IMR-90 (cell line): ENCODE measurements around the gene EPS8. TPM values are rescaled to one million over a fixed set of nuclear protein-coding genes. Genes with fewer than 3 reads are reported as not detected.

Experiments
- ATAC-seq: fragments of 200-7000 bp; cut with Tn5 transposase; 2 replicates; pipeline ENCODE4 v1.9.1; 2020; ENCODE audit warnings: low read depth, mild to moderate bottlenecking, moderate library complexity
- BruUV-seq: library from RNA; stranded (reverse); fragments of 400-500 nt; replicated peaks from 2 replicates; lab custom pipeline; 2021; lab: Mats Ljungman, UMichigan
- CTCF ChIA-PET: fragments of 300-600 bp; formaldehyde crosslinking; extraction: SDS; loops from one replicate; lab custom pipeline; 2021; ENCODE audit warnings: antibody characterized with exemption; lab: Yijun Ruan, JAX
- POLR2A ChIA-PET: fragments of 300-600 bp; sonication (Branson Sonifier 250); formaldehyde crosslinking; loops from one replicate; lab custom pipeline; 2022; ENCODE audit warnings: antibody characterized with exemption; ENCODE audit not compliant: unreplicated experiment; lab: Charles Lee
- DNase-seq: peaks from one replicate; pipeline ENCODE4 v3.0.0; 2013
- H2AFZ ChIP-seq: replicated peaks from 2 replicates; pipeline ENCODE3; 2013; ENCODE audit warnings: low read length, mild to moderate bottlenecking; ENCODE audit not compliant: poor library complexity
- H2AK5ac ChIP-seq: 2 replicates; pipeline ENCODE4 v1.6.1; 2013; ENCODE audit warnings: low read depth, low read length, inconsistent platforms
- H2AK9ac ChIP-seq: replicated peaks from 2 replicates; pipeline ENCODE3; 2013; ENCODE audit warnings: mild to moderate bottlenecking, low read depth, low read length, moderate library complexity; ENCODE audit not compliant: poor library complexity
- H2BK120ac ChIP-seq: 2 replicates; pipeline ENCODE4 v1.6.1; 2013; ENCODE audit warnings: low read depth, low read length, inconsistent platforms
- H2BK15ac ChIP-seq: 3 replicates; pipeline ENCODE4 v1.6.1; 2013; ENCODE audit warnings: low read depth, low read length, inconsistent platforms
- H2BK20ac ChIP-seq: 2 replicates; pipeline ENCODE4 v1.6.1; 2013; ENCODE audit warnings: low read depth, mild to moderate bottlenecking, inconsistent platforms, low read length, moderate library complexity
- H2BK5ac ChIP-seq: 2 replicates; pipeline ENCODE4 v1.6.1; 2013; ENCODE audit warnings: mild to moderate bottlenecking, low read depth, low read length, inconsistent platforms; ENCODE audit not compliant: poor library complexity, severe bottlenecking
- H3K14ac ChIP-seq: replicated peaks from 2 replicates; pipeline ENCODE4 v1.6.1; 2013; ENCODE audit warnings: low read depth, low read length, inconsistent platforms
- H3K18ac ChIP-seq: 2 replicates; pipeline ENCODE4 v1.6.1; 2013; ENCODE audit warnings: low read depth, low read length, control low read depth
- H3K23ac ChIP-seq: 2 replicates; pipeline ENCODE4 v1.6.1; 2013; ENCODE audit warnings: low read depth, low read length, inconsistent platforms
- H3K27ac ChIP-seq: 2 replicates; pipeline ENCODE4 v1.5.1; 2013; ENCODE audit warnings: mild to moderate bottlenecking, control low read depth, low read length; ENCODE audit not compliant: insufficient read depth
- H3K27me3 ChIP-seq: 2 replicates; pipeline ENCODE4 v1.6.1; 2013; ENCODE audit warnings: low read length; ENCODE audit not compliant: control insufficient read depth, insufficient read depth
- H3K36me3 ChIP-seq: 2 replicates; pipeline ENCODE4 v1.6.1; 2013; ENCODE audit warnings: low read length, mixed read lengths; ENCODE audit not compliant: control insufficient read depth, insufficient read depth
- H3K4ac ChIP-seq: 2 replicates; pipeline ENCODE4 v1.6.1; 2013; ENCODE audit warnings: low read depth, low read length, inconsistent platforms
- H3K4me1 ChIP-seq: 2 replicates; pipeline ENCODE4 v1.6.1; 2013; ENCODE audit warnings: low read length, mixed read lengths; ENCODE audit not compliant: control insufficient read depth, insufficient read depth
- H3K4me2 ChIP-seq: 2 replicates; pipeline ENCODE4 v1.6.1; 2013; ENCODE audit warnings: low read depth, mild to moderate bottlenecking, control low read depth, low read length, moderate library complexity
- H3K4me3 ChIP-seq: 2 replicates; pipeline ENCODE4 v1.5.1; 2013; ENCODE audit warnings: low read depth, mild to moderate bottlenecking, control low read depth, low read length, moderate library complexity; ENCODE audit not compliant: insufficient read depth
- H3K56ac ChIP-seq: 2 replicates; pipeline ENCODE4 v1.6.1; 2013; ENCODE audit warnings: low read length, inconsistent platforms; ENCODE audit not compliant: insufficient read depth; ENCODE audit errors: extremely low read depth
- H3K79me1 ChIP-seq, 2 experiments: 2 replicates each; pipeline ENCODE4 v1.6.1; 2013; ENCODE audit warnings: low read length in 2 of 2, inconsistent platforms in 1 of 2, low read depth in 1 of 2
- H3K9ac ChIP-seq: 2 replicates; pipeline ENCODE4 v1.6.1; 2013; ENCODE audit warnings: low read depth, low read length, control low read depth
- H3K9me1 ChIP-seq: 2 replicates; pipeline ENCODE4 v1.6.1; 2013; ENCODE audit warnings: low read length, inconsistent platforms; ENCODE audit not compliant: insufficient read depth
- H3K9me3 ChIP-seq: 2 replicates; pipeline ENCODE4 v1.6.1; 2013; ENCODE audit warnings: low read length; ENCODE audit not compliant: control insufficient read depth, insufficient read depth
- H4K20me1 ChIP-seq: 2 replicates; pipeline ENCODE4 v1.6.1; 2013; ENCODE audit warnings: low read length, inconsistent platforms; ENCODE audit not compliant: insufficient read depth
- H4K5ac ChIP-seq: 2 replicates; pipeline ENCODE4 v1.6.1; 2013; ENCODE audit warnings: mild to moderate bottlenecking, low read depth, low read length, control low read depth
- H4K8ac ChIP-seq, 2 experiments: 2 replicates each; pipeline ENCODE4 v1.6.1; 2013; ENCODE audit warnings: low read depth in 2 of 2, low read length in 2 of 2, control low read depth in 1 of 2, inconsistent platforms in 1 of 2
- H4K91ac ChIP-seq: 2 replicates; pipeline ENCODE4 v1.6.1; 2013; ENCODE audit warnings: low read depth, low read length, inconsistent platforms; ENCODE audit not compliant: insufficient read depth
- CEBPB ChIP-seq: IDR thresholded peaks from 2 replicates; pipeline ENCODE4 v1.6.1; 2012; ENCODE audit warnings: low read depth, low read length, improper control_type of control experiment
- CHD1 ChIP-seq: IDR thresholded peaks from 2 replicates; pipeline ENCODE4 v1.6.1; 2012; ENCODE audit warnings: low read depth, low read length, improper control_type of control experiment
- FOS ChIP-seq: fragments of 150-350 bp; IDR thresholded peaks from 2 replicates; pipeline ENCODE4 v1.6.1; 2016; ENCODE audit warnings: low read depth, low read length
- MAFK ChIP-seq: IDR thresholded peaks from 2 replicates; pipeline ENCODE4 v1.6.1; 2012; ENCODE audit warnings: low read depth, low read length, improper control_type of control experiment
- MAZ ChIP-seq: IDR thresholded peaks from 2 replicates; pipeline ENCODE4 v1.6.1; 2012; ENCODE audit warnings: low read depth, mild to moderate bottlenecking, low read length, improper control_type of control experiment, moderate library complexity, borderline replicate concordance
- MXI1 ChIP-seq: IDR thresholded peaks from 2 replicates; pipeline ENCODE4 v1.6.1; 2012; ENCODE audit warnings: low read depth, mild to moderate bottlenecking, low read length, moderate library complexity, borderline replicate concordance
- NFE2L2 ChIP-seq: fragments of 150-350 bp; IDR thresholded peaks from 2 replicates; pipeline ENCODE4 v1.6.1; 2016; ENCODE audit warnings: low read depth, mild to moderate bottlenecking, low read length
- POLR2A ChIP-seq: IDR thresholded peaks from 2 replicates; pipeline ENCODE4 v1.6.1; 2012; ENCODE audit warnings: mild to moderate bottlenecking, low read depth, low read length
- RAD21 ChIP-seq: IDR thresholded peaks from 2 replicates; pipeline ENCODE4 v1.6.1; 2012; ENCODE audit warnings: low read length, improper control_type of control experiment
- RCOR1 ChIP-seq: IDR thresholded peaks from 2 replicates; pipeline ENCODE4 v1.6.1; 2012; ENCODE audit warnings: mild to moderate bottlenecking, low read length, improper control_type of control experiment; ENCODE audit not compliant: insufficient replicate concordance
- RFX5 ChIP-seq: IDR thresholded peaks from 2 replicates; pipeline ENCODE4 v1.8.0; 2012; ENCODE audit warnings: low read depth, mild to moderate bottlenecking, low read length, moderate library complexity
- SMC3 ChIP-seq: fragments of 150-350 bp; IDR thresholded peaks from 2 replicates; pipeline ENCODE4 v1.6.1; 2016; ENCODE audit warnings: low read depth, mild to moderate bottlenecking, antibody characterized with exemption, low read length, moderate library complexity
- WGBS, 2 experiments: methylation state at CpG; one replicate each; pipeline versions ENCODE4 v1.1.5 to v1.1.7; 2013; ENCODE audit warnings: missing lambda C conversion rate in 2 of 2; ENCODE audit not compliant: insufficient read length in 1 of 2; ENCODE audit errors: extremely low coverage in 2 of 2; 5-methylcytosine and 5-hydroxymethylcytosine counted together
- dilution Hi-C: fragments of 300-500 bp; cut with HindIII; formaldehyde crosslinking; loops from one replicate; pipeline ENCODE4 v1.14.3; 2018; ENCODE audit warnings: low sequenced_read_pairs; ENCODE audit not compliant: unreplicated experiment
- in situ Hi-C: fragments of 300-500 bp; cut with MboI; formaldehyde crosslinking; loops from 3 replicates; pipeline ENCODE4 v1.14.3; 2019; ENCODE audit warnings: low sequenced_read_pairs, inconsistent platforms, mixed read lengths
- intact Hi-C: fragments of 100-400 bp; cut with micrococcal nuclease; formaldehyde crosslinking; loops from 2 replicates; pipeline ENCODE4 v1.10.0; 2022
- polyA plus RNA-seq, 3 experiments: library from polyadenylated mRNA; depleted of rRNA; stranded (reverse); fragments of >200 nt; gene quantifications; 2 replicates each; pipeline ENCODE4 v1.2.3, GENCODE V29; 2012; ENCODE audit warnings: low replicate concordance in 1 of 3
- total RNA-seq: library from RNA; depleted of rRNA; stranded (reverse); fragments of >200 nt; gene quantifications from 2 replicates; pipeline ENCODE4 v1.2.3, GENCODE V29; 2012
- TF ChIP-seq, protein P1 (sequence below): fragments of 150-350 bp; IDR thresholded peaks from 2 replicates; pipeline ENCODE4 v1.6.1; 2017; ENCODE audit warnings: mild to moderate bottlenecking, antibody characterized with exemption, low read length, low read depth
- TF ChIP-seq, protein P2 (sequence below): conservative IDR thresholded peaks from 2 replicates; pipeline ENCODE4 v1.5.1; 2012; ENCODE audit warnings: mild to moderate bottlenecking, low read depth, low read length, improper control_type of control experiment
- TF ChIP-seq, protein P3 (sequence below): fragments of 150-350 bp; IDR thresholded peaks from 2 replicates; pipeline ENCODE4 v1.6.1; 2016; ENCODE audit warnings: low read depth, mild to moderate bottlenecking, low read length, moderate library complexity, borderline replicate concordance

The EPS8 gene
- total and polyA plus RNA-seq, 2 of the 4 experiments (the other 2 are of a cell fraction), result 45.1 to 104 TPM

DNA sequence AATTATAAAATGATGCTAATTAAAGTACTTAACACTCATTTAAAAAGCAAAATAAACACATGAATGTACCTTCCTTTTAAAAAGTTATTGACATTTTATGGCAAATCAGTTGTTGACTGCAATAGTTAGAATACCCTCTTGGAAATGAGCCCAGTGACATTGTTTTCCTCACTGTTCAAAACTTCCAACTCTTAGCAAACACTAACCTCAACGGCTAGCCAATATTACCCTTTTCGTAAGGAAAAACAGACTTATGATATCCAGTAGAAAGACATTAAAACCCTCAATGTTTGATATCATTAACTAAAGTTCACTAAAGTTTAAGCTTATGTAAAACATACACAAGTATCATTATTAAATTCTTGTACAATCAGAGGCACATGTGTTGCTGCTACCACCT is 83.6 kb downstream of the EPS8 start:
- H3K36me3 ChIP-seq, result peaks cover 3% of the 10 kb centered on the region; the same call in 1 of the 2 replicates

More for the DNA sequence above, 83.6 kb downstream of the EPS8 start:
- in situ Hi-C loops, result no loop called here
- ATAC-seq (no peak), DNase-seq (no peak)
- Histone ChIP-seq H3K9me3 (no peaks in the 10 kb centered on the region), H4K5ac (no peak overlapping the region), H3K56ac (no peak overlapping the region), H2AFZ (no peak overlapping the region), H3K79me1 (peaks cover 10 to 36% of the 10 kb centered on the region in 2 experiments), H2AK5ac (no peak overlapping the region), H3K4me2 (no peak overlapping the region), H2BK15ac (no peak overlapping the region), H3K4me1 (peaks cover 2% of the 10 kb centered on the region; the same call in 1 of the 2 replicates), H3K14ac (no peak overlapping the region), H3K18ac (no peak overlapping the region), H4K20me1 (no peaks in the 10 kb centered on the region; the same call in 1 of the 2 replicates), H3K9me1 (no peaks in the 10 kb centered on the region), H3K9ac (no peak overlapping the region), H3K4me3 (no peak overlapping the region), H3K27ac (no peak overlapping the region), H3K23ac (no peak overlapping the region), H2BK20ac (no peak overlapping the region), H4K91ac (no peak overlapping the region), H2BK5ac (no peak overlapping the region), H4K8ac (no peak overlapping the region), H2BK120ac (no peak overlapping the region), H3K27me3 (no peaks in the 10 kb centered on the region), H3K4ac (no peak overlapping the region), H2AK9ac (no peak overlapping the region)
- 80% methylated on average over 1 of the region's 2 CpGs; no CpG with 5 or more reads in 1 of the 2 experiments for WGBS, 2 experiments
- CTCF ChIA-PET, result interaction anchor here (0.6 to 0.7 kb wide), 2 partner anchors 16 to 31 kb away, joined by 3 to 4 read pairs; no protein-coding TSS in a partner anchor
- POLR2A ChIA-PET, result no interaction called here
- intact Hi-C loops, result no loop called here
- dilution Hi-C loops, result no loop called here
- TF ChIP-seq, protein P1, sequence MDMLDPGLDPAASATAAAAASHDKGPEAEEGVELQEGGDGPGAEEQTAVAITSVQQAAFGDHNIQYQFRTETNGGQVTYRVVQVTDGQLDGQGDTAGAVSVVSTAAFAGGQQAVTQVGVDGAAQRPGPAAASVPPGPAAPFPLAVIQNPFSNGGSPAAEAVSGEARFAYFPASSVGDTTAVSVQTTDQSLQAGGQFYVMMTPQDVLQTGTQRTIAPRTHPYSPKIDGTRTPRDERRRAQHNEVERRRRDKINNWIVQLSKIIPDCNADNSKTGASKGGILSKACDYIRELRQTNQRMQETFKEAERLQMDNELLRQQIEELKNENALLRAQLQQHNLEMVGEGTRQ, result no peak
- TF ChIP-seq RAD21, result no peak
- TF ChIP-seq, protein P2, sequence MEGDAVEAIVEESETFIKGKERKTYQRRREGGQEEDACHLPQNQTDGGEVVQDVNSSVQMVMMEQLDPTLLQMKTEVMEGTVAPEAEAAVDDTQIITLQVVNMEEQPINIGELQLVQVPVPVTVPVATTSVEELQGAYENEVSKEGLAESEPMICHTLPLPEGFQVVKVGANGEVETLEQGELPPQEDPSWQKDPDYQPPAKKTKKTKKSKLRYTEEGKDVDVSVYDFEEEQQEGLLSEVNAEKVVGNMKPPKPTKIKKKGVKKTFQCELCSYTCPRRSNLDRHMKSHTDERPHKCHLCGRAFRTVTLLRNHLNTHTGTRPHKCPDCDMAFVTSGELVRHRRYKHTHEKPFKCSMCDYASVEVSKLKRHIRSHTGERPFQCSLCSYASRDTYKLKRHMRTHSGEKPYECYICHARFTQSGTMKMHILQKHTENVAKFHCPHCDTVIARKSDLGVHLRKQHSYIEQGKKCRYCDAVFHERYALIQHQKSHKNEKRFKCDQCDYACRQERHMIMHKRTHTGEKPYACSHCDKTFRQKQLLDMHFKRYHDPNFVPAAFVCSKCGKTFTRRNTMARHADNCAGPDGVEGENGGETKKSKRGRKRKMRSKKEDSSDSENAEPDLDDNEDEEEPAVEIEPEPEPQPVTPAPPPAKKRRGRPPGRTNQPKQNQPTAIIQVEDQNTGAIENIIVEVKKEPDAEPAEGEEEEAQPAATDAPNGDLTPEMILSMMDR, result no peak
- TF ChIP-seq SMC3, result no peak
- no peak for TF ChIP-seq RFX5
- no peak for TF ChIP-seq CHD1
- TF ChIP-seq CEBPB, result no peak
- no peak for TF ChIP-seq MAZ
- TF ChIP-seq FOS, result no peak
- TF ChIP-seq MAFK, result no peak
- TF ChIP-seq, protein P3, sequence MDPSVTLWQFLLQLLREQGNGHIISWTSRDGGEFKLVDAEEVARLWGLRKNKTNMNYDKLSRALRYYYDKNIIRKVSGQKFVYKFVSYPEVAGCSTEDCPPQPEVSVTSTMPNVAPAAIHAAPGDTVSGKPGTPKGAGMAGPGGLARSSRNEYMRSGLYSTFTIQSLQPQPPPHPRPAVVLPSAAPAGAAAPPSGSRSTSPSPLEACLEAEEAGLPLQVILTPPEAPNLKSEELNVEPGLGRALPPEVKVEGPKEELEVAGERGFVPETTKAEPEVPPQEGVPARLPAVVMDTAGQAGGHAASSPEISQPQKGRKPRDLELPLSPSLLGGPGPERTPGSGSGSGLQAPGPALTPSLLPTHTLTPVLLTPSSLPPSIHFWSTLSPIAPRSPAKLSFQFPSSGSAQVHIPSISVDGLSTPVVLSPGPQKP, result no peak
- no peak for TF ChIP-seq NFE2L2
- no peak for TF ChIP-seq RCOR1
- no peak for TF ChIP-seq POLR2A
- no peak for TF ChIP-seq MXI1
- BruUV-seq, result no TSS peak
